HG03108 (cell line): ENCODE data around the gene EHD1.

Source experiments
- ATAC-seq: cut with Tn5 transposase; IDR thresholded peaks from one replicate; pipeline ENCODE4 v1.9.1; 2021; ENCODE audit warnings: moderate library complexity; ENCODE audit not compliant: unreplicated experiment

EHD1 gene

GRCh38 chr11:64845129-64845775, 33.2 kb downstream of the EHD1 start:
- no peak for ATAC-seq

GRCh38 chr11:64844330-64845128, 33.9 kb downstream of the EHD1 start, which contains the start of gene CDC42BPG:
TSS of gene CDC42BPG (minus strand) at chr11:64844653. CDS start at chr11:64844569, 84 bp downstream.
- ATAC-seq: no peak

GRCh38 chr11:64843686-64844329, 34.6 kb downstream of the EHD1 start:
- no peak for ATAC-seq

- ATAC-seq: no peak
These were observed 35.4 kb downstream of the EHD1 start for GRCh38 chr11:64842851-64843685.

- ATAC-seq: no peak
These were observed 36.1 kb downstream of the EHD1 start for GRCh38 chr11:64842366-64842759.

GRCh38 chr11:64841592-64842365, 36.6 kb downstream of the EHD1 start:
- ATAC-seq: no peak

GRCh38 chr11:64839887-64840782, 38.3 kb downstream of the EHD1 start:
- no peak for ATAC-seq

GRCh38 chr11:64839335-64839734, 39.1 kb downstream of the EHD1 start:
- ATAC-seq: no peak

GRCh38 chr11:64838600-64839334, 39.7 kb downstream of the EHD1 start:
- ATAC-seq: no peak

GRCh38 chr11:64837887-64838351, 40.5 kb downstream of the EHD1 start:
- ATAC-seq: no peak

- no peak for ATAC-seq
These were observed 41.9 kb downstream of the EHD1 start for GRCh38 chr11:64836448-64837072.

- ATAC-seq: no peak
These were observed 42.6 kb downstream of the EHD1 start for GRCh38 chr11:64835616-64836447.

GRCh38 chr11:64834723-64835615, 43.5 kb downstream of the EHD1 start:
- ATAC-seq: no peak

- ATAC-seq: no peak
These were observed 44.2 kb downstream of the EHD1 start for GRCh38 chr11:64834031-64834722.

GRCh38 chr11:64833509-64833908, 44.9 kb downstream of the EHD1 start:
- ATAC-seq: no peak

- no peak for ATAC-seq
These were observed 45.3 kb downstream of the EHD1 start for GRCh38 chr11:64833198-64833502.
